K562 treated with DMSO at 1 percent for 4 hours (cell line): ENCODE results near the gene SLC49A3. TPM values are rescaled to one million over a fixed set of nuclear protein-coding genes. Genes with fewer than 3 reads are reported as not detected.

ENCODE experiments used
- total RNA-seq: library from RNA; unstranded; fragments of 300-600 nt; gene quantifications from 2 replicates; pipeline ENCODE4 v1.2.3, GENCODE V29; 2022; ENCODE audit not compliant: insufficient read depth

SLC49A3 gene
- total RNA-seq: not detected in 2 replicates

DNA sequence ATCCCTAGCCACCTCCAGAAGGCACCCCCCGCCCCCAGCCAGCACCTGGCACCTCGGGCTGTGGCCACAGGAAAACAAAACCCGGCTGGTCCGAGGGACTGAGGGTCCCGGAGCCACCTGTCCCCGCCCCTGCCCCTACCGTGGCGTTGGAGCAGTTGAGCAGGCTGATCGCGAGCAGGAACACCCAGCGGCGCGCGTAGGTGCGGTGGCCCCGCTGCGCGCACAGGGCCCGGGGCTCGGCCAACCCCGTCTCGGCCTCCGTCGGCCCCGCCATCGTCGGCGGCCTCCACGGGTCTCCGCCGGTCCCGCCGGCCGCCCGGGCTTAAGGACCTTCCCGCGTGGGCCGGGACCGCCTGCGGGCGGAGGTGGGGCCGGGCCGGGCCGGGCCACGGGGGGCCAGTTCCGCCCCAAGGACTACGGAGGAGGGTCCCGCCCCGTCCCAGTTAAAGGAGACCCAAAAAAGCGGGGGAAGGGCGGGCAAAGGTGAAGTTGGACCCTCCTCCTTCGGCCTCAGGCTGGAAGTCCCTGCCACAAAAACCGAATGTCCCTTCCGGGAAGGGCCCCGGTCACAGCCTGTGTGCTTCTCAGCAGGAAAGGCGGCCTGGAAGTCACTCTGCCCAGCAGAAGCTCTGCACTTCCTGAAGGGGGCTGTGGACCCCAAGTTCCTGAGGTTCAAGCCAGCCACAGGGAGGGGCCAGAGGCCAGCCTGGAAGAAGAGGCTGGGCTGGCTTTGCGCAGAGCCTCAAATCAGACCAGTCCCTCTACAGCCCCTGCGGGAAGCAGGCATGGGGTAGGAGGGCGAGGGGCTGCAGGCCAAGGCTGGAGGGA is at the start of gene SLC49A3:
Gene SLC49A3 (minus strand): TSS at position 298 of the 828 bp plus-strand sequence. CDS start 24 bp downstream, at position 274.

DNA sequence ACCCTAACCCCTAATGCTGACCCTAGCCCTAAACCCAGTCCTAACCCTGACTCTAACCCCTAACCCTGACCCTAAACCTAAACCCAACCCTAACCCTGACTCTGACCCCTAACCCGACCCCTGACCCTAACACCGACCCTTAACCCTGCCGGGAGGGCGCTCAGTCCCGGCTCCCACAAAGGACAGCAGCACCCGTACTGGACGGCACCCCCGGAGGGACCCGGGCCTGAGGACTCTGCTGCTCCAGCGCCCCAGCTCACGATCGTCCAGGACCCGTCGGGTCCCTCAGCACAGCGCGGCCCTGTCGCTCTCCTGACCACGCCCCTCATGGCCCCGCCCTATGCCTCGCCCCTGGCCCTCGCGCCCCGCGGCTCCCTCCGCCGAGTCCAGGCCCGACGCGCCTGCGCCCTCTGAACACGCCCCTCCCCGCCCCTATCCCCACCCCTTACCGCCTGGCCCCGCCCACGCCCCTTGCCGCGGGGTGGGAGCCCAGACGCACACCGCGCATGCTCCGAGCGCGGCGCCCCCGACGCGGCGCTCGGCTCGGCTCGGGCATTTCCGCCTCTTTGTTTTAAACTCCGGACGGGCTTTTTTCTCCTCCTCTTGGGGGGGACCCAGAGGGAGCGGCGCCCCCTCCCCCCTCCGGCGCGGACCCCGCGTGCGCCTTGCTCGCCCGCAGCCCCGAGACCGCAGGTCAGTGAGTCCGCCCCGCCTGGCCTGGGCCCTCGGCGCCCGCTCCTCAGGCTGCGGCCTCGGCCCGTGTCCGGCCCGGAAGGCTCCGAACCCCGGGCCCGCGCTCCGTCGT is 16.5 kb upstream of the SLC49A3 start, which contains the start of gene PCGF3:
Gene PCGF3 (plus strand): TSS at position 555 of the 805 bp plus-strand sequence. CDS start 27,849 bp downstream, outside the sequence.

DNA sequence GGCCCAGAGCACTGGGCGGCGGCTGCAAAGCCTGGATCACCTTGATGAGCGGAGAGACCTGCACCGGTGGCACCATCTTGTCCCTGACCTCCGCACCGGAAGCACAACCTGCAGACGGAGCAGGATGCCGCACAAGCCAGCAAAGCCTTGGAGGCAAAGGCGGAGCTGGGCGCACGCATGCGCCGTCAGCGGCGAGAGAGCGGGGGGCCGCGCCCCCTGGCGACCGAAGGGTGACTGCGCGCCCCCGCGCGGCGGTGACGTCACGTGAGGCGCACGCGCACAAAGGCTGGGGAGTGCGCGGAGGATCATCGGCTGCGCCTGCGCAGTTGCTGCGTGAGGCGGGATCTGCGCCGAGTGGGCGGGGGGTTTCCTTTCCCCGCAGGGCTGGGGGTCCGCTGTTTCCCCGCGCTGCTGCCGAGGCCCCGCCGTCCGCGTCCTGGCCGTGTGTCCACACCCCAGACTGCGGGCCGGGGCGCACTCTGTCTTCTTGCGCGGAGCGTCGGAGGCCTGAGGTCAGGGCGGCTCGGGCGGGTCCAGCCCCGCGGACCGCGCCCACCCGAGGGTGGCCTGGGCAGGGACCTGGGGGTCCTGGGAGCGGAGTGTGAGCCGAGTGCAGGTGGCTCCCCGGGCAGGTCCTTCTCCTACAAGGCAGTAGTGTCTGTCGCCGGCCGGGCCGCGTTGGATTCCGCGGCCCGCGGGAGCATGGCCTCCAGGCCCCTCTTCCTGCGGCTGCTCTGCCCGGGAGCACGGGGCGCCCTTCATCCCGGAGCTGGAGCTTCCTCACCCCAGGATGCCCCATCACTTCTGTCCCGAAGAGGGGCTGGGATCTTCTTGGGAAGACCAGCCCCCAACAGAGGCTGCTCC is 14.5 kb downstream of the SLC49A3 start, which contains the start of the genes ATP5ME and MYL5:
Gene ATP5ME (minus strand): TSS at position 105 of the 864 bp plus-strand sequence. CDS start 29 bp downstream, at position 76.
Gene MYL5 (plus strand): TSS at position 371 of the 864 bp plus-strand sequence. CDS start 3,485 bp downstream, outside the sequence.

Other genes starting within 250 kb of the SLC49A3 start
- gene ZNF721, start 190.0 kb downstream of the SLC49A3 start, total RNA-seq: 5.8 and 15.2 TPM in 2 replicates
- 23.1 and 26.9 TPM in 2 replicates for gene PIGG, start 189.9 kb downstream of the SLC49A3 start, total RNA-seq
- not detected in 2 replicates for gene TMEM271, start 112.9 kb downstream of the SLC49A3 start, total RNA-seq
- not detected in 2 replicates for gene PDE6B, start 63.6 kb downstream of the SLC49A3 start, total RNA-seq
- 226 and 274 TPM in 2 replicates for gene ATP5ME, start 14.9 kb downstream of the SLC49A3 start, total RNA-seq
- 2.7 TPM in 1 of 2 replicates, not detected in the other for gene MYL5, start 14.6 kb downstream of the SLC49A3 start, total RNA-seq
- gene PCGF3, start 16.7 kb upstream of the SLC49A3 start, total RNA-seq: 25.7 and 38.4 TPM in 2 replicates
- gene CPLX1, start 137.0 kb upstream of the SLC49A3 start, total RNA-seq: not detected in 2 replicates
- 74.2 and 102 TPM in 2 replicates for gene GAK, start 243.2 kb upstream of the SLC49A3 start, total RNA-seq
- 49.5 and 50.5 TPM in 2 replicates for gene TMEM175, start 243.3 kb upstream of the SLC49A3 start, total RNA-seq